ENCODE results near the gene LAPTM5. TPM values are rescaled to one million over a fixed set of nuclear protein-coding genes. Genes with fewer than 3 reads are reported as not detected.

LAPTM5 gene
- total RNA-seq, 1 experiment from 2014 or later: 0.15 TPM

GRCh38 chr1:30693366-30693765, 64.2 kb downstream of the LAPTM5 start:
- no peaks in the 10 kb centered on the region for H4K20me1 ChIP-seq (ENCODE audit: control insufficient read depth, insufficient read depth, insufficient read length)
- no peak overlapping the region for H3K4me2 ChIP-seq (ENCODE audit: insufficient read depth, insufficient read length, low read length)
- H3K56ac ChIP-seq (ENCODE audit: insufficient read length, low read depth, low read length): no peak overlapping the region
- Mint-ChIP-seq H3K4me3 (no peak overlapping the region), H3K27ac (no peak overlapping the region), H3K4me1 (peaks cover 16 to 46% of the 10 kb centered on the region in 2 experiments), H3K9me3 (no peaks in the 10 kb centered on the region), H3K27me3 (ENCODE audit: low read depth) (peaks cover 4% of the 10 kb centered on the region), H3K36me3 (ENCODE audit: insufficient read depth in 1 of 3, low read depth in 3 of 3) (no peaks in the 10 kb centered on the region)
- H3T11ph ChIP-seq (ENCODE audit: low read length): no peak overlapping the region
- no peak overlapping the region for H2BK5ac ChIP-seq (ENCODE audit: insufficient read length, low read length)
- H3K4ac ChIP-seq (ENCODE audit: low read depth, low read length): no peak overlapping the region
- DNase-seq: no peak
- H3K27me3 ChIP-seq (ENCODE audit: insufficient read depth, low read length): no peaks in the 10 kb centered on the region
- H2BK120ac ChIP-seq (ENCODE audit: low read depth, low read length, poor library complexity, severe bottlenecking): no peak overlapping the region
- no peak overlapping the region for H3K9ac ChIP-seq (ENCODE audit: extremely low read depth, insufficient read length, low read length)
- H3K27ac ChIP-seq (ENCODE audit: insufficient read length, low read depth, low read length): no peak overlapping the region
- TF ChIP-seq CTCF (conservative IDR thresholded peaks at IDR 0.05): no peak
- H2BK15ac ChIP-seq (ENCODE audit: low read depth, low read length): no peak overlapping the region
- no peaks in the 10 kb centered on the region for H3K79me1 ChIP-seq (ENCODE audit: insufficient read depth, low read depth, low read length, poor library complexity, severe bottlenecking)
- H3K4me1 ChIP-seq (ENCODE audit: insufficient read depth, low read length): peaks cover 11% of the 10 kb centered on the region; the same call in 1 of the 2 replicates
- no peaks in the 10 kb centered on the region for H3K79me2 ChIP-seq (ENCODE audit: insufficient read depth, low read length)
- no peaks in the 10 kb centered on the region for H3K23me2 ChIP-seq (ENCODE audit: insufficient read length, low read depth, low read length, poor library complexity, severe bottlenecking)
- no peak overlapping the region for H4K8ac ChIP-seq (replicated peaks; ENCODE audit: insufficient read length, low read depth, low read length)
- H2AFZ ChIP-seq (ENCODE audit: low read length): no peak overlapping the region
- no peak overlapping the region for H2AK5ac ChIP-seq (ENCODE audit: insufficient read length, low read length)
- H2BK12ac ChIP-seq (ENCODE audit: insufficient read length, low read depth, low read length): no peak overlapping the region
- no peak overlapping the region for H4K91ac ChIP-seq (ENCODE audit: insufficient read length, low read depth, low read length)
- H4K5ac ChIP-seq (ENCODE audit: insufficient read length, low read depth, low read length): no peak overlapping the region
- no CpG with 5 or more reads among the region's 3 CpGs for WGBS (ENCODE audit: extremely low coverage, insufficient read length, low lambda C conversion rate)
- no peak overlapping the region for H3K23ac ChIP-seq (ENCODE audit: insufficient read length, low read depth, low read length)
- no peak overlapping the region for H3K18ac ChIP-seq (ENCODE audit: insufficient read length, low read depth, low read length)
- H3K9me3 ChIP-seq (ENCODE audit: control insufficient read depth, low read depth, low read length): no peaks in the 10 kb centered on the region
- no peak overlapping the region for H2BK20ac ChIP-seq (ENCODE audit: low read depth, low read length, poor library complexity, severe bottlenecking)
- H3K14ac ChIP-seq (ENCODE audit: insufficient read depth, low read length): no peak overlapping the region; the same call in 1 of the 2 replicates
